Measurements from ENCODE around the gene CEP295NL. TPM values are rescaled to one million over a fixed set of nuclear protein-coding genes. Genes with fewer than 3 reads are reported as not detected.
"Not testable (repeated sequence)": the region's sequence is repeated elsewhere in the genome, so short reads cannot be mapped to it uniquely, and the experiment has no call there.

CEP295NL gene
- total and polyA plus RNA-seq, 9 donors, result 0.25 to 8.0 (median 4.4) TPM

DNA sequence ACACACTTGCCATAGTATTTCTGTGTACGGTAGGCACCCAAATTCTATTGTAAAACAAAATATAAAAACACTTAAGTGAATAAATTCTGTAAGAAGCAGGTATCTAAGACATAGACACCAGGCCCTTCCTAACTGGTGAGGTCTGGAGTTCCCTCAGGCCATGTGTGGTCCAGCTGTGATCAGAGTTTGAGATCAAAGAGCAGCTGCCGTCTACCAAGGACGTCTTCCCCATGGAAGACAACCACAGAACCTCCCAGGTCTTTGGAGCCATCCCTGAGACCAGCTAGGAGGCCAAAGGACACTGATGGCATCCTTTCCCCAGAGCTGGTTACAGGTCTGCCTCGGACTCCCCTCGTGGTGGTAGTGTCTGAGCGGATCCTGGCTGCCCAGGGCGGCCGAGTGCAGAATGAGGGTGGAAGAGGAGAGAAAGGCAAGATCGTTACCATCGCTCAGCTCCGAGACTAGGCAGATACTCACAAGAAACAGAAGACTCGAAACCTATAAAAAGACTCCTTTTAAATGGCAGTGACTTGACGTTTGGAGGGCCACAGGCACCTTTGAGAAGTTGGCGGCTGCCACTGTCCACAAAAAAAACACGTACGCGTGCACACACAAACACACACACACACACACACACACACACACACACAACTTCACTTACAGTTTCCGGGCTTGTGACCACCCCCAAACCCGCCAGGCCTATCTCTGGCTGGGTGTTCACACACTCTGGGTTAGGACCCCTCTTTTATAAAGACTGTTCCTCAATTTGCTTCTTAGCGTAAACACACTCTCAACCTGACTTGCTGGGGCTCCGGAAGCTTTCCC is 14.7 kb upstream of the CEP295NL start:
- Histone ChIP-seq H3K4me1 (ENCODE audit: insufficient read depth) (peaks cover 50% of the 10 kb centered on the region), H3K27ac (peak overlapping the region in 1 of 2 donors; percentile 8), H3K9me3 (no peaks in the 10 kb centered on the region), H3K36me3 (no peaks in the 10 kb centered on the region), H3K4me3 (no peak overlapping the region), H3K27me3 (no peaks in the 10 kb centered on the region)
- intact Hi-C loops (cut with DNase I), result no loop called here
- peak in 1 of 5 donors; percentile 36 for DNase-seq
- WGBS, 3 donors, result 41 to 54% (median 47%) methylated on average over 21 of the region's 21 CpGs
- TF ChIP-seq, protein P1, sequence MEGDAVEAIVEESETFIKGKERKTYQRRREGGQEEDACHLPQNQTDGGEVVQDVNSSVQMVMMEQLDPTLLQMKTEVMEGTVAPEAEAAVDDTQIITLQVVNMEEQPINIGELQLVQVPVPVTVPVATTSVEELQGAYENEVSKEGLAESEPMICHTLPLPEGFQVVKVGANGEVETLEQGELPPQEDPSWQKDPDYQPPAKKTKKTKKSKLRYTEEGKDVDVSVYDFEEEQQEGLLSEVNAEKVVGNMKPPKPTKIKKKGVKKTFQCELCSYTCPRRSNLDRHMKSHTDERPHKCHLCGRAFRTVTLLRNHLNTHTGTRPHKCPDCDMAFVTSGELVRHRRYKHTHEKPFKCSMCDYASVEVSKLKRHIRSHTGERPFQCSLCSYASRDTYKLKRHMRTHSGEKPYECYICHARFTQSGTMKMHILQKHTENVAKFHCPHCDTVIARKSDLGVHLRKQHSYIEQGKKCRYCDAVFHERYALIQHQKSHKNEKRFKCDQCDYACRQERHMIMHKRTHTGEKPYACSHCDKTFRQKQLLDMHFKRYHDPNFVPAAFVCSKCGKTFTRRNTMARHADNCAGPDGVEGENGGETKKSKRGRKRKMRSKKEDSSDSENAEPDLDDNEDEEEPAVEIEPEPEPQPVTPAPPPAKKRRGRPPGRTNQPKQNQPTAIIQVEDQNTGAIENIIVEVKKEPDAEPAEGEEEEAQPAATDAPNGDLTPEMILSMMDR (IDR thresholded peaks at IDR 0.05), result no peak
- TF ChIP-seq EP300 (IDR thresholded peaks at IDR 0.05) (no peak), POLR2A (IDR thresholded peaks at IDR 0.05) (no peak)

DNA sequence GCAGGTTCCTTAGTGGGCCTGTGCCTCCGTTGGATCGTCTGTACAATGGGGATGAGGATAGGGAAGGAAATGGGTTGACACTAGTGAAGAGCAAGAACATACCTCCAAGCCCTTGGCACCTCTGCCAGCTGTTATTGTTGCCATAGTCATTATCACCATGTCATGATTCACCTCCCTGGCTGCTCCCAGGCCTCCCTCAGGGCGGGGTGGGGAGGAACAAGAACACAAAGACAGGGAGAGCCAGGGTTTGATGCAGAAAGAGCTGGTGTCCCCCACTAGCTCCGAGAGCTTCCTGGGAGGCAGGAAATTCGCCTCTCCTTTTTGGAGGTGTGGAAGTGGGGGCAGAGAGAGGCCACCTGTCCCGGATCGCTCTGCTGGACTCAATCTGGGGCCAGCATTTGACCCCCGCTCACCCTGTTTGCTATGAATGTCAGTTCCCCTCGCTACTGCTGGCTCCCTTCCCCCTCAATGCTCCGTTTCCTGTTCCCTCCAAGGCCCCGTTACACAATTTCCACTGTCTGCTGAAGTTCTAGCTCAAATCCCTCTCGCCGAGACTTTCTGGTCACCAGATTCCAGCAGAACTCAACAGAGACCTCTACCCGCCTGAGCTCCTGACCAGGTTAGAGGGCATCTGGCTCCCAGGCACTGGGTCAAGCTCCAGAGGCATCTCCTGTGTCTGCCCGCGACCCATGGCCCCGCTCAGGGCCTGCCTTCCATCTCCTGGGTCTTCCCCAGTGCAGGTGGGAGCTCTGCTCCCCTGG is 13.1 kb upstream of the CEP295NL start:
- no peaks in the 10 kb centered on the region for H3K9me3 ChIP-seq
- peak in 2 of 5 donors; percentile 37 to 58 for DNase-seq
- H3K27me3 ChIP-seq, result no peaks in the 10 kb centered on the region
- peak overlapping the region; percentile 43 to 78 for H3K27ac ChIP-seq
- intact Hi-C loops (cut with DNase I), result no loop called here
- TF ChIP-seq POLR2A (IDR thresholded peaks at IDR 0.05) (no peak), EP300 (IDR thresholded peaks at IDR 0.05) (no peak)
- TF ChIP-seq, protein P1 (IDR thresholded peaks at IDR 0.05), result no peak
- WGBS, 3 donors, result 49 to 63% (median 55%) methylated on average over 17 of the region's 17 CpGs
- H3K4me1 ChIP-seq (ENCODE audit: insufficient read depth), result peaks cover 42% of the 10 kb centered on the region
- H3K4me3 ChIP-seq, result peak overlapping the region; percentile 13
- H3K36me3 ChIP-seq, result no peaks in the 10 kb centered on the region

DNA sequence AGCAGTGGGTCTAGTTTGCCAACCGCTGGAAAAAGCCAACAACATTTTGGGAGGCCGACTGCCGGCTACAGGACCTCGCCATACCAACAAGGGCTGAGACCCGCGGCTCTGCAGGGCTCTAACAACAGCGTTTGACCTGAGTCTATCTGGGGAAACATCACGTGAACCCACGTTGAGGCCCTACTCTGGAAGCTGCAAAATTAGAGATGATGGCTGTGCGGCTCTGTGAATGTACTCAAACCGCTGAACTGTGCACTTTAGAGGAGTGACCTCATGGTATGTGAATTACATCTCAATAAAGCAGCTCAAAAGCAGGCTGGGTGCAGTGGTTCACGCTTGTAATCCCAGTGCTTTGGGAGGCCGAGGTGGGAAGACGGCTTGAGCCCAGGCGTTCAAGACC is 10.1 kb upstream of the CEP295NL start:
- no peak overlapping the region for H3K4me3 ChIP-seq
- peaks cover 32% of the 10 kb centered on the region for H3K4me1 ChIP-seq (ENCODE audit: insufficient read depth)
- intact Hi-C loops (cut with DNase I), result no loop called here
- WGBS, 3 donors, result 89 to 92% (median 92%) methylated on average over 15 of the region's 15 CpGs
- TF ChIP-seq EP300 (IDR thresholded peaks at IDR 0.05), result no peak
- TF ChIP-seq POLR2A (IDR thresholded peaks at IDR 0.05), result no peak
- TF ChIP-seq, protein P1 (IDR thresholded peaks at IDR 0.05), result no peak
- no peaks in the 10 kb centered on the region for H3K27me3 ChIP-seq
- no peaks in the 10 kb centered on the region for H3K36me3 ChIP-seq
- no peaks in the 10 kb centered on the region for H3K9me3 ChIP-seq
- no peak overlapping the region for H3K27ac ChIP-seq
- DNase-seq, result no peak

DNA sequence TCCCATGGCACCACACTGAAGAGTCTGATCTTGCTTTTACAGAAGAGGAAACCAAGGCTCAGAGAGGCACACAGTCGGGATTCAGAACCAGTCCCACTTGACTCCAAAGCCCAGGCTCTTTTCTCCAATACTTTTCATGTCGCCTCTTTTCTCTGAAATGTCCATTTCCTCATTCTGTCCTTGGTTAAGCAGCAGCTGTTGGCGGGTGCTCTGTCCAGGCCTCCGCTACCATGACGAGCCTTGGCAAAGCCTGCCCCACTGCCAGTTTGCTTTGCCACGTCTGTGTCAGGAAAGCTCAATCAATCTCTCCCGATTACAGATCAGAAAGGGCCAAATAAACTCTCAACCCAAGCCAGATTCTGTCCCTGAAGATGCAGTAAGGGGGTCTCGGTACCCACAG is 9.1 kb upstream of the CEP295NL start:
- Histone ChIP-seq H3K4me1 (ENCODE audit: insufficient read depth) (peaks cover 25% of the 10 kb centered on the region), H3K4me3 (no peak overlapping the region), H3K27ac (no peak overlapping the region), H3K9me3 (no peaks in the 10 kb centered on the region), H3K36me3 (no peaks in the 10 kb centered on the region), H3K27me3 (no peaks in the 10 kb centered on the region)
- TF ChIP-seq, protein P1 (IDR thresholded peaks at IDR 0.05), result no peak
- TF ChIP-seq POLR2A (IDR thresholded peaks at IDR 0.05) (no peak), EP300 (IDR thresholded peaks at IDR 0.05) (no peak)
- 81 to 87% (median 86%) methylated on average over 8 of the region's 8 CpGs for WGBS, 3 donors
- intact Hi-C loops (cut with DNase I), result no loop called here
- no peak for DNase-seq

DNA sequence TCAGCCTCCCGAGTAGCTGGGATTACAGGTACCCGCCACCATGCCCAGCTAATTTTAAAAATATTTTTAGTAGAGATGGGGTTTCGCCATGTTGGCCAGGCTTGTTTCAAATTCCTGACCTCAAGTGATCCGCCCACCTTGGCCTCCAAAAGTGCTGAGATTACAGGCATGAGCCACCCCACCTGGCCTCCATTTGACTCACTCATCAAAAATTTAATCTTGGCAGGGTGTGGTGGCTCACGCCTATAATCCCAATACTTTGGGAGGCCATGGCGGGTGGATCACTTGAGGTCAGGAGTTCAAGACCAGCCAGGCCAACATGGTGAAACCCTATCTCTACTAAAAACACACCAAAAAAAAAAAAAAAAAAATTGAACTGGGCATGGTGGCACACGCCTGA is 8.5 kb upstream of the CEP295NL start:
- H3K27ac ChIP-seq, H3K4me3 ChIP-seq: not testable (repeated sequence)
- WGBS, 3 donors, result 80 to 90% (median 82%) methylated on average over 7 of the region's 7 CpGs

More for the DNA sequence above, 8.5 kb upstream of the CEP295NL start:
- H3K36me3 ChIP-seq; H3K9me3 ChIP-seq; DNase-seq; intact Hi-C loops (cut with DNase I); H3K27me3 ChIP-seq: not testable (repeated sequence)
- peaks cover 22% of the 10 kb centered on the region for H3K4me1 ChIP-seq (ENCODE audit: insufficient read depth)
